GM12891 (cell line): ENCODE results near the gene SELENOV.

ENCODE experiments used
- PAX5 ChIP-seq: IDR thresholded peaks from 2 replicates; pipeline ENCODE4 v1.6.1; 2011; ENCODE audit warnings: low read length, moderate library complexity, mild to moderate bottlenecking; ENCODE audit not compliant: insufficient read depth, severe bottlenecking
- POLR2A ChIP-seq: IDR thresholded peaks from 2 replicates; pipeline ENCODE4 v1.6.1; 2011; ENCODE audit warnings: low read depth, low read length, control low read depth
- POLR2AphosphoS5 ChIP-seq: IDR thresholded peaks from 2 replicates; pipeline ENCODE4 v1.6.1; 2011; ENCODE audit warnings: low read depth, low read length, control low read depth
- POU2F2 ChIP-seq: IDR thresholded peaks from 2 replicates; pipeline ENCODE4 v1.6.1; 2011; ENCODE audit warnings: low read depth, mild to moderate bottlenecking, control low read depth, low read length, moderate library complexity
- TAF1 ChIP-seq: IDR thresholded peaks from 2 replicates; pipeline ENCODE4 v1.6.1; 2011; ENCODE audit warnings: low read depth, low read length, control low read depth

- TF ChIP-seq POLR2AphosphoS5 (no peak), POLR2A (no peak), TAF1 (no peak; the same call in 1 of the 2 replicates), PAX5 (no peak), POU2F2 (no peak)
Measured at GRCh38 chr19:39539165-39539517, 24.2 kb downstream of the SELENOV start.
